Right kidney (tissue), 1 donor: ENCODE data around the gene CEP19.
A peak's percentile ranks its signal among the peaks of the same experiment; 100 is the strongest.

Experiments
- DNase-seq: peaks from one replicate; pipeline ENCODE4 v3.0.0-alpha.2; 2016

The CEP19 gene

DNA sequence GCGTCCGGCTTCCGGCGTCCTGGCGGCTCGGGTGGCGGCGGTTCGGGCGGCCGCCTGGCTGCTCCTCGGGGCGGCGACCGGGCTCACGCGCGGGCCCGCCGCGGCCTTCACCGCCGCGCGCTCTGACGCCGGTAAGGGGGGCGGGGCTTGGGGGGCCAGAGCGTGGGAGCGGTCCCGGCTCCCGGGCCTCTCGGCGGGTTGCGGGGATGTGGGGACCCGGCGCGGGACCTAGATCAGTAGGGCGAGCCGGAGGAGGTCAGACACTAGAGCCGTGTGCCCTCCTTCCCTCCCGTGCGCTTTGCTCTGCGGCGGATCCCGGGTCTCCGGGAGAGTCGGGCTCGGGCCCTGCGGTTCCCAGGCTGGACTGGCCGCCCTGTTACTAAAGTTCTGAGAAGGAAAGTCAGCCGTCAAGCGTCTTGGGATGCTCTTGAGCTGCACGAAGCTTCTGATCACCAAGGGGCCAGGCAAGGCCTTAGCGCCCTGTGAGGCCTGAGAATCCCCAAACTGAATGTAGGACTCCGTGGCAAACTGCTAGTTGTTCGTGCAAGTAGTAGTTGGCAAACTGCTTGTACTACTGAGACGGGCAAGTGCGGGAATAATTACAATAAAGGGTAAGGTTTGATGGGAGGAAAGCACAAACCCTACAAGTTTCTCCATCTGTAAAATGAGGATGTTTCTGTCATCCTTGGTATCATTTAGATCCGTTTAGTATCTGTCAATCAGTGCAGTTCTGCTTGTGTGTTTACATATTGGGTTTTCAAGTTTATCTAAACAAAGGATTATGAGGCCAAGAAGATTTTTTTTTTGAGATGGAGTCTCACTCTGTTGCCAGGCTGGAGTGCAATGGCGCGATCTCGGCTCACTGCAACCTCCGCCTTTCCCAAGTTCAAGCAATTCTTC lies 714 bp upstream of the CEP19 start:
- peak; percentile 89 for DNase-seq

DNA sequence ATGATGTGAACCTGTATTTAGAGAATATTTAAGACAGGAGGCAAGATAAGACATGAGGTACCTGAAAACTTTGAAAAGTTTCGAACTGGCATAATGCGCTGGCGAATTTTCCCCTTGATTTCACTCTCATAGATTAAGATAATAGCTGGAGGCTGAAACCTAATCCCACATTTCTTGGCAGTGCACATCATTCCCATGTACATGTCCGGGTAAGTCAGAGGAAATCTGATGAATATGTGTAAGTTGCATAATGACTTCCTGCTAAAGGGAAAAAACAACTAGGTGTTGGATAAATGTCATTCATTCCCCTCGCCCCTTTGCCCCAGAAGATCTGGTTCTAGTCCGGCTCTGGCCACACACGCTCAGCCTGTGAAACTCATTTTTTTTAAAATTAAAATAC lies 3.6 kb downstream of the CEP19 start:
- DNase-seq, result no peak

DNA sequence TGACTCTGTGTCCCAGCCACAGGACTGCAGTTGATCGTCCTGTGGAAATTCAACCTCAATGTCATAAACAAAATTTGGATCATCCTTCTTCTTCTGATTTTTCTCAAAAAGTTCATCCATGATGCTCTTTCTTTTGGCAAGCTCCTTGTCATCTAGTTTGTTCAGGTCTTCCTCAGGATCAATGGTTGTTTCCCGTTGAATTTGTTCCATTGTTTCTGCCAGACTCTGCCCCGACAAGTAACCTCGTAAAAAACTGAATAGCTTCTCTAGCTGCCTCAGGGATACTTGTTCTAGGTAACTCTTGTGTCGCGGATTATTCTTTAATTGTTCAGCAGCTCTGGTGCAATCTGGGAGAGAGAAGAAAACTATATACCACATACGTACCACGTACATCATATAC lies 4.5 kb downstream of the CEP19 start:
- no peak for DNase-seq

DNA sequence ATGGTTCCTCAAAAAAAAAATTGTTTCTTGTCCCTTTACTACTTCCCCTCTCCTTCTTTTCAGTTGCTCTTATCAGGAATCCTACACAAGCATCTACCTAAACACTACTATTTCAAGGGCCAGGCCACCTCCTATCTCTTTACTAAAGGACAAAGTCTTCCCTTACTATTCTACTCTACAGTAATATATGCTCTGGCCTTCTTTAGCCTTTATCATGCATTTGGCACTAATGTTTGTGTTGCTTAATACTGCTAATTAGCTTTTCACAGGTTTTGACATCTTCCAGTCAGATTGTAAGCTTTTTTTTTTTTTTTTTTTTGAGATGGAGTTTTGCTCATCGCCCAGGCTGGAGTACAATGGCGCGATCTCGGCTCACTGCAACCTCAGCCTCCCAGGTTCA lies 5.3 kb downstream of the CEP19 start:
- no peak for DNase-seq

DNA sequence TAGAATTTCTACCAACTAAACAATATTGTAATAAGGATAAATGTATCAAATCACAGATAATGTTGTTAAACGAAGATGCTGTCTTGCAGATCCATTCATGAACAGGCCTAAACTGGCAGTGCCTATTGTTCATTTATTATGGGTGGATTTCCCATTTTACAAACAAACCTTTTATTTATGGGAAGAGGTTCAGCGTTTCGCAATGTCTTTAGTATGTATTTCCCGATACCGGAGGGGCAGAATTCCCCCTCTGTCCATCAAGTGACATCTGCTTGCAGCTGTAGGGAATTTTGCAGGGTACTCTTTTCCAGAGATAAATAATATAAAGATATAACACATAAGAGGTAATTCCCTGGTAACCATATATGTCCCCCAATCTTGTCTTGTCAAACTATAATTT lies 5.7 kb downstream of the CEP19 start:
- DNase-seq, result no peak

DNA sequence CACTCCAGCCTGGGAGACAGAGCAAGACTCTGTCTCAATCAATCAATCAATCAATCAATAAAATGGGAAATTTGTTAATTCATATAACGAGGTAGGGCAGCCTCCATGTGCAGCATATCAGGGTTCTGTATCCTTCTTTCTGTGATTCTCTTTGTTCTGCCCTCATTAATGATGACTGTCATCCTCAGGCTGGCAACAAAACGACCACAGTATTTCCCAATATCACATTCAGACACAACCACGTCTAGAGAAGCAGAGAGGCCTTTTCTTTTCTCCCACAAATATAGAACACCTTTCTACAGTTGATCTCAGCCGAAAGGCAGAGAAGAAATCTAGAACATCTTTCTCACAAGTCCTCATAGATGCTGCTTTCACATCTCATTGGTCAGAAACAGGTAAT lies 11.2 kb downstream of the CEP19 start:
- DNase-seq, result no peak

DNA sequence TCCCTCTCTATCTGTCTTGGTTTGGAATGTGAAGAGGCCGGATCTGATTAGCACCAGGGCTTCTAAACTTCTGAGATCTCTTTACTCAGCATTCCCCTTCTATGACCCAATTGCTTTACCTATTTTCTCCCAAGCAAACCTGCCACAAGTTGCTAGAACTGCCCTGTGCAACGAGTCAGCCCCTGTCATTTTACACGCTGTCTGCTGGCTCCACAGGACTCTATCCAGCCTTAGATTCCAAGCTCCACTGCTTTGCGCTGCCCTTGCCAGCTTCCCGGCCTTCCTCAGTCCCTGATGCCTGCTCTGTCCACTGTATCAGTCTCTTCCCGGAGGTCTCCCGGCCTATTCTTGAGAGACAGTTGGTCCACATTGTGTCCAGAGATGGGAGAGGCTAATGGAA lies 12.3 kb downstream of the CEP19 start:
- no peak for DNase-seq

DNA sequence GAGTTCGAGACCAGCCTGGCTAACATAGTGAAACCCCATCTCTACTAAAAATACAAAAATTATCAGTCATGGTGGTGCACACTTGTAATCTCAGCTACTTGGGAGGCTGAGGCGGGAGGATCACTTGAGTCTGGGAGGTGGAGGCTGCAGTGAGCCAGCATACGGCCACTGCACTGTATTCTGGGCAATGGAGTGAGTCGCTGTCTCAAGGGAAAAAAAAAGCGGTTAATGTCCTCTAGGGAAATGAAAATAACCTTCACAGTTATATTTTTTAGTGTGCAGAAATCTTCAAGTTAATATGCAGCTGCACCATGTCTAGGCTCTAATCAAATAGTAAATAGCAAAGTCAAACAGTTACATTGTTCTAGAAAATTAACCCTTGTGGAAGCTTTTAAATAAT lies 14.8 kb downstream of the CEP19 start:
- no peak for DNase-seq

DNA sequence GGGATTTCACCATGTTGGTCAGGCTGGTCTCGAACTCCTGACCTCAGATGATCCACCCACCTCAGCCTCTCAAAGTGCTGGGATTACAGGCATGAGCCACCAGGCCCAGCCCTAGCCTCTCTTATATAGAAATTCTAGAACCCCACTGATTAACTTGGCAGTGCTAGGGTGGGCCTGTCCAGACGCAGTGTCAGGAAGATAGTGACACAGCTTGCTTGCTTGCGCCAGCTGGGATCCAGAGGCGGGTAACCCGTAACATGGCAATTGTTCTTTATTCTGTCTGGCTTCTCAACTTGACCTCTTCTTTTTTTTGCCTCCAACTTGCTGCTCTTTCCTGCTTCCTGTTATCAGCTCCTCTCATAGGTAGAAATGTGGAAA lies 16.2 kb downstream of the CEP19 start:
- DNase-seq, result no peak

DNA sequence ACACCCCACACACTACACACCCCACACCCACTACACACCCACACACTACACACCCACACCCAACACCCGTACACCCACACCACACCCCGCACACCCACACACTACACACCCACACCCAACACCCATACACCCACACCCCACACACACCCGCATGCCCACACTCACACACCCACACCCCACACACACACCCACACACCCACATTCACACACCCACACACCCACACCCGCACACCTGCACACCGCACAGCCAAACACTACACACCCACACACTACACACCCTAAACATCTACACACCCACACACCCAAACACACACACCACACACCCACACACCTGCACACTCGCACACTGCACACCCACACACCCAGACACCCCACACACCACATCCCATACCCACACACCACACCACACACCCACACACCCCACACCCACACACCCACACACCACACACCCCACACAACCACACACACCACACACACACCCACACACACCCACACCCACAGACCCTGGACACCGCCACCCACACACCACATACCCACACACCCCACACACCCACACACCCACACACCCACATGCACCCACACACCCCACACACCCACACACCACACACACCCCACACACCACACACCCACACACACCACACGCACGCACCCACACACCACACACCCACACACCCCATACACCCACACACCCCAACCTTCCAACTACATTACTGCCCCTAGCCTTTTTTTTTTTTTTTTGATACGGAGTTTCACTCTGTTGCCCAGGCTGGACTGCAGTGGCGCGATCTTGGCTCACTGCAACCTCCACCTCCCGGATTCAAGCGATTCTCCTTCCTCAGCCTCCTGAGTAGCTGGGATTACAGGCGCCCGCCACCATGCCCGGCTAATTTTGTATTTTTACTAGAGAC lies 16.9 kb downstream of the CEP19 start:
- no peak for DNase-seq

DNA sequence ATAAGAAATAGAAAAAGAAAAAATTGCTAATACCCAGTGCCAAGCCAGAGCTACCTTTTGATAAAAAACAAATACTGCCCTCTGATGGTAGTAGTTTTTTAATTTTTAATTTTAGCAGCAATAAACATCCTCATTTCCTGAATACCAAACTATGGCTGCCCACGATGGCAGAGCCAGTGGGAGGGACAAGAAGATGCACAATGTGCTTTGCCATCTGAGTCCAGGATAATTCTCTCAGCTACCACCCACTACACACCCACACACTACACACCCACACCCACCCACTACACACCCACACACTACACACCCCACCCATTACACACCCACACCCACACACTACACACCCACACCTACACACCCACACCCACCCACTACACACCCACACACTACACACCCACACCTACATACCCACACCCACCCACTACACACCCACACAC lies 17.8 kb downstream of the CEP19 start:
- no peak for DNase-seq

DNA sequence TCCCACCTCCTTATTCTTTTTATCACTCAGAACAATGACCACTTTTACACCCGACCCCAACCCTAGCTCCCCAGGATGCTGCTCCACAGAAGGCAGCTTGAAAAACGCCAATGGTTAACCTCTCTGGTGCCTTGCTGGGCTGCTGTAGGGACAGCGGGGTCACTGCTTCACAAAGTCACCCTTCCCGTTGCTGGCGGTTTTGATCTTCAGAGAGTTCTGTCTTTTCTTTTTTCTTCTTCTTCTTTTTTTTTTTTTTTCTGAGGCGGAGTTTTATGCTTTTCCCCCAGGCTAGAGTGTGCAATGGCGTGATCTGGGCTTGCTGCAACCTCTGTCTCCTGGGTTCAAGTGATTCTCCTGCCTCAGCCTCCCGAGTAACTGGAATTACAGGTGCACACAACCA lies 20.7 kb downstream of the CEP19 start:
- DNase-seq, result no peak

DNA sequence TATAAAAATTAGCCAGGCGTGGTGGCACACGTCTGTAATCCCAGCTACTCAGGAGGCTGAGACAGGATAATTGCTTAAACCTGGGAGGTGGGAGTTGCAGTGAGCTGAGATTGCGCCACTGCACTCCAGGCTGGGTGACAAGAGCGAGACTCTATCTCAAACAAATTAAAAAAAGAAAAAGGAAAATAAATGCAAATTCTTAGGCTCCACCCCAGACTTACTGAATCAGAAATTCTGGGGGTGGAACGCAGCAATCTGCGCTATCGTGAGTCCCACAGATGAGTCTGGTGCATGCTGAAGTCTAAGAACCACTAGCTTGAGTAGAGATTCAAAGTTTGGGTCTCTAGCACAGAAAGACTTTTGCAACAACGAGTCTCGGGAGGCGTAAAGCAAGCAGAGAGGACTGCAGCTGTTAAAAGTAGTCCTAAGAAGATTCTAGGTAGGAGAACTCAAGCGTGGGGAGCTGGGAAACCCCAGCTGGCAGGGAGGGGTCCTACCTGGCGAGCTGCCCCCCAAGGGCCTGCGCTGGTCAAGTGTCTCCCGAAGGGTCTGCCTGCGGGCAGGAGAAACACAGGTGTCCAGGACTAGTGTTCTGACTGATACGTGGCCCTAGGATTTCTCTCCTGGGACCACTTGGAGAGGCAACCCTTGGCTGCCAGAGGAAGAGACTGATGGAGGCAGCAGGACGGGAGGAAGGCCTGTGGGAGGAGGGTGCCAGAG lies 21.9 kb downstream of the CEP19 start:
- DNase-seq, result no peak

DNA sequence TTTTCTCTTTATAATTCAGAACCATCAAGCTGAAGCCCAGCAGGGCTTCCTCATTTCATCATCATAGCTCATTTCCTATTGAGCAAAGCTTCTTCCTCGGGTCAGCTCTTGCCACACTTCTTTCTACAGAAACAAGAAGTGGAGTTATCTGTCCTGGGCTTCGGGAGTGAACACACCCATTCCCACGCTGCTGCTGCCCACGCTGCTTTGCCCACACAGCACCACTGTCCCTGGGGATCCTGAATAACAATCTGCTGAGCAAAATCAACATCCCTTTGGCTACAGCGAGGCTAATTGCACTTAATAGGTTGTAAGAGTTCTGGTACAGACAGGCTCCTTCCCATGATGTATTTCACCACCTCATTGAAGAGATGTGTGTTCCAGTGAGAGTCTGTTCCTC lies 23.7 kb downstream of the CEP19 start:
- no peak for DNase-seq

DNA sequence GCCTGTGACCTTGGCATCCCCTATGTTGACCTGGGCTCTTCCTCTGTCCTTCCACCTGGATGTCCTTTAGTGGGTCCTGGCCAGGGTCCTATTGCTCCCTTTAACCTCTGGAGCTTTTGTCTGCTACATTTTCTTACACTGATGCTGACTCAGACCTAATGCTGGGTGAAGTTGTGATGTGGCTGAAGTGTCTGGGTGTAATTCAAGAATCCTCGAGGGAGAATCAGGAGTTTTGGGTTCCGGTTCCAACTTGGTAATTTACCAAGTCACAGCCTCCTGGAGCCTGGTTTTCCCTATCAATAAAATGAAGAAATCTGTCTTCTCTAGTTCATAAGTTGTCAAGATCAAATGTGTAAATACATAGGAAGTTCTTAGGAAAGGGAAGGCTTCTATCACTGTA lies 25.6 kb downstream of the CEP19 start:
- DNase-seq, result no peak

DNA sequence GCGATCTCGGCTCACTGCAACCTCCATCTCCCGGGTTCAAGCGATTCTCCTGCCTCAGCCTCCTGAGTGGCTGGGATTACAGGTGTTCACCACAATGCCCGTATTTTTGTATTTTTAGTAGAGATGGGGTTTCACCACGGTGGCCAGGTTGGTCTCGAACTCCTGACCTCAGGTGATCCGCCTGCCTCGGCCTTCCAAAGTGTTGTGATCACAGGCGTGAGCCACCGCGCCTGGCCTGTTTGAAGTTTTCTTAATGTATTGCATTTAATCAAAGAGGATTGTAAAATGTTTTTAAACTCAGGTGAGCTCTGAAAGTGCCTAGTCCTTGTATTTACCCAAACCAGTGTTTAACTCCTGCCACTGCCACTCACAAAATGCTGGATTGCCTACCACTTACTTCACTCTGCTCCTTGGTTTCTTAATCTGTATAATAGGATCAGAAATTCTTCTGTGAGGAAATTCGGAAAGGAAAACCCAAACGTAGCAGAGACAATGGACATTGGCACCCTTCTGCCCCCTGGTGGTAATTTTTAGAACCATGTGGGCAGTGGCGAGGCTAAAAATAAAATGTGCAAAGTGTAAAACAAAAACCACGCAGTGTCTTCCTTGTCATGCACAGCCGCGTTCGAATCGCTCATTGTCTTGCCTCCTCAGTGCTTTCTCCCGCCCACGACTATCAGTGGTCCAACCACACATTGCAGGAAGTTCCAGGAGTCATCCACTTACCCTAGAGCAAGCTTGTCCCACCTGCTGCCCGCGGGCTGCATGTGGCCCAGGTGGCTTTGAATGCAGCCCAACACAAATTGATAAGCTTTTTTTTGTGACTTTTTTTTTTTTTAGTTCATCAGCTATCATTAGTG lies 27.3 kb downstream of the CEP19 start:
- DNase-seq, result peak; percentile 58

DNA sequence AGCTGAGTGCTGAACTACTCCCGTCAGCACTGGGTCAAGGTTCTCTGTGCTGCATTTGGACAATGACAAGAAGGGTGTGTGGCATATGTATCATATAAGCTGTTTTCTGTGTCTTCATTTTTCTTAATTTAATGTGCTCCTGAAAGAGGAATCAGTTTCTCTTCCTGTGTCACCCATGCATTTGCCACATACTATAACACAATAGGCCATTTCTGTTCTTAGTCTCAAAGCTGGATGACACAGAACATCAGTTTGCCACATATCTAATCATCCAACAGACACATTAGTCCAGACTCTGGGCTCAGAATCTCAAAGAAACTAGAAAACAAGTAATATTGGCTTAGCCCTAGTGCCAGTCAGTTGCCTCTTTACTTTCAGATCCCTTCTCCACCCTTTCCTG lies 34.1 kb downstream of the CEP19 start:
- no peak for DNase-seq

DNA sequence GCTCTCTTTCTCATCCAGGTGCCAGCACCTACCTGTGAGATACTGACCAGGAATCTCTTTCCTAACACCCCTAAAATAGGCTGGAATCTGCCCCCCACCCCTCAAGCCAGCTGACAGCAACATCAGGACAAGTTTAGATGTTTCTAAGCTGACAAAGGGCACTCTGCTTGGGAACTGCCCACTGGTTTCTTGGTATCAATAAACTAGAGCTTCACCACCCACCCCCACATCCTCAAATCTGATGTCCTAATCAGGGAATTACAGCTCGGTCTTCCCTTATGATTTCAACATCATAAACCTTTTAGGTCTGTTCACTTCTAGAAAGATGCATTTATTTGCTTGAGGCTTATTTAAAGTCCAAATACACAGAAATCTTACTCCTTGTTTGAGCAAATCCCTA lies 34.7 kb downstream of the CEP19 start:
- no peak for DNase-seq

DNA sequence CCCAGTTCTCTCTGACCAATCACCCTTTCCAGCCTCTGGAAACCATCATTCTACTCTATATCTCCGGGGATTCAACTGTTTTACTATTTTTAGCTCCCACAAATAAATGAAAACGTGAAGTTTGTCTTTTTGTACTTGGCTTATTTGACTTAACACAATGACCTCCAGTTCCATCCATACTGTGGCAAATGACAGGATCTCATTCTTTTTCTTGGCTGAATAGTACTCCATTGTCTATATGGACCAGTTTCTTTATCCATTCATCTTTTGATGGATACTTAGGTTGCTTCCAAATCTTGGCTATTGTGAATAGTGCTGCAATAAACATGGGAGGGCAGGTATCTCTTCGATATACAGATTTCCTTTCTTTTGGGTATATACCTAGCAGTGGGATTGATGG lies 38.4 kb downstream of the CEP19 start:
- no peak for DNase-seq

DNA sequence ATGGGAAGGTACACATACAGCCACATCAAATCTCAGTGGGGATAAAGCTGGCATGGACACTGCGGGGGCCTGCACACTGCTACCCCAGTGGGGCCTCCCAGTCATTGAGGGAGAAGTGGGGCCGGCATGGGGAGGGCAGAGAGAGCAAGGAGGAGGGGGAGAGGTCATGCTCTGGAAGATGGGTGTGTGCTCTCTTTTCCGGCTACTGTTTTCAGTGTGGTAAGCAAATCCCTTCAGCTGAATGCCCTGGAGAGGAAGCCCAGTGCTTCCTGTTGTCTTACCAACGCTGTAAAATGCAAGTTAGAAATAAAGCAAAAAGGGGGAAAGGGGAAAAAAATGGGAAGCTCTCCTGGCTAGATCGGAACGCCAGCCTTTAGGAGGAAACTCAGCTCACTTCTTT lies 41.7 kb downstream of the CEP19 start:
- no peak for DNase-seq

DNA sequence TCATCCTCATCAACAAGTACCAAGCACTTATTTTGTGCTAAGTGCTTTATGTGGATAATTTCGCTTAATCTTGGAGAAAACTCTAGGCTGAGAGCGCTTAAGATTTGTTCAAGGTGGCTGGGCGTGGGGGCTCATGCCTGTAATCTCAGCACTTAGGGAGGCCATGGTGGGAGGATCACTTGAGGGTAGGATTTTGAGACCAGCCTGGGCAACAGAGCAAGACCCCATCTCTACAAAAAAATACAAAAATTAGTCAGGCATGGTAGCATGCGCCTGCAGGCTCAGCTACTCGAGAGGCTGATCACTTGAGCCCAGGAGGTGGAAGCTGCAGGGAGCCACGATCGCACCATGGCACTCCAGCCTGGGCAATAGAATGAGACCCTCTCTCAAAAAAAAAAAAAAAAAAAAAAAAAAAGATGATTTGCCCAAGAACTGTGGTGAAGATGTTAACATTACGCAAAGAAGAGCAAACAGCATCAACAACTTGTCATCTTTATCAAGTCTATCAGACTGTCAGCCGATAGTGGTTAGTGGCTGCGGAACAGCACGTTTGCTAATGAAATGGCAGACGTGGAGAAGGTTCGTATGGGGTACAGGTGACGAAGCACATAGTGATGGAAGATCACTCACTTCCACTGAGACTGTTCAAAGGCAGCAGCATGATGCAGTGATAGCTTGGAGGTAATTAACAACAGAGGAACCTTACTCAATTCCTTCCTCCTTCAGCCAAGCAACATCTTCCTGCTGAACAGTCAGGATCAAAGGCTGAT lies 44.8 kb downstream of the CEP19 start:
- no peak for DNase-seq
